Measurements from ENCODE around the gene GPX3.
A peak's percentile ranks its signal among the peaks of the same experiment; 100 is the strongest.

Gene GPX3

GRCh38 chr5:151072630-151073025, 52.2 kb downstream of the GPX3 start:
- TF ChIP-seq, protein P1, sequence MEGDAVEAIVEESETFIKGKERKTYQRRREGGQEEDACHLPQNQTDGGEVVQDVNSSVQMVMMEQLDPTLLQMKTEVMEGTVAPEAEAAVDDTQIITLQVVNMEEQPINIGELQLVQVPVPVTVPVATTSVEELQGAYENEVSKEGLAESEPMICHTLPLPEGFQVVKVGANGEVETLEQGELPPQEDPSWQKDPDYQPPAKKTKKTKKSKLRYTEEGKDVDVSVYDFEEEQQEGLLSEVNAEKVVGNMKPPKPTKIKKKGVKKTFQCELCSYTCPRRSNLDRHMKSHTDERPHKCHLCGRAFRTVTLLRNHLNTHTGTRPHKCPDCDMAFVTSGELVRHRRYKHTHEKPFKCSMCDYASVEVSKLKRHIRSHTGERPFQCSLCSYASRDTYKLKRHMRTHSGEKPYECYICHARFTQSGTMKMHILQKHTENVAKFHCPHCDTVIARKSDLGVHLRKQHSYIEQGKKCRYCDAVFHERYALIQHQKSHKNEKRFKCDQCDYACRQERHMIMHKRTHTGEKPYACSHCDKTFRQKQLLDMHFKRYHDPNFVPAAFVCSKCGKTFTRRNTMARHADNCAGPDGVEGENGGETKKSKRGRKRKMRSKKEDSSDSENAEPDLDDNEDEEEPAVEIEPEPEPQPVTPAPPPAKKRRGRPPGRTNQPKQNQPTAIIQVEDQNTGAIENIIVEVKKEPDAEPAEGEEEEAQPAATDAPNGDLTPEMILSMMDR (IDR thresholded peaks at IDR 0.05; ENCODE audit: low read depth, low read length, missing control alignments), result no peak
- Histone ChIP-seq H3K4me3 (ENCODE audit: low read depth, low read length) (no peak overlapping the region), H3K27ac (peak overlapping the region; percentile 57), H3K27me3 (replicated peaks) (no peaks in the 10 kb centered on the region), H3K36me3 (replicated peaks) (peaks cover 8% of the 10 kb centered on the region)
- DNase-seq, result peak; percentile 71
- in situ Hi-C loops (cut with HindIII; ENCODE audit: low pct_ligation_motif_present, low sequenced_read_pairs), result no loop called here

GRCh38 chr5:151073280-151073679, 52.9 kb downstream of the GPX3 start:
- in situ Hi-C loops (cut with HindIII; ENCODE audit: low pct_ligation_motif_present, low sequenced_read_pairs), result no loop called here
- TF ChIP-seq, protein P1 (IDR thresholded peaks at IDR 0.05; ENCODE audit: low read depth, low read length, missing control alignments), result no peak
- no peak for DNase-seq
- no peak overlapping the region for H3K4me3 ChIP-seq (ENCODE audit: low read depth, low read length)
- H3K36me3 ChIP-seq (replicated peaks), result peaks cover 5% of the 10 kb centered on the region
- peak overlapping the region; percentile 57 for H3K27ac ChIP-seq
- H3K27me3 ChIP-seq (replicated peaks), result no peaks in the 10 kb centered on the region

DNA sequence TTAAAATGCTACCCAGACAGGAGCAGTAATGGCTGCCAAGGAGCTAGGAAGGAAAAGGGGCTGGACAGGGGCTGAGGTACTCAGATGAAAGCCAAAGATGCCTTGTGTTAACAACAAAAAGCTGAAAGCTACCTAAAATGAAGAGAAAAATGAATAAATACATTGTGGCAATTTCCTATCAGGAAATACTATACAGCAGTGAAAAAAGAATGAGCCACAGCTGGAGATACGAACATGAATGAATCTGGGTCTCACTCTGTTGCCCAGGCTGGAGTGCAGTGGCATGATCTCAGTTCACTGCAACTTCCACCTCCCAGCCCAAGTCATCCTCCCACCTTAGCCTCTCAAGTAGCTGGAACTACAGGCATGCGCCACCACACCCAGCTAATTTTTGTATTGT, 54.2 kb downstream of the GPX3 start:
- H3K4me3 ChIP-seq (ENCODE audit: low read depth, low read length), result no peak overlapping the region
- in situ Hi-C loops (cut with HindIII; ENCODE audit: low pct_ligation_motif_present, low sequenced_read_pairs), result no loop called here
- TF ChIP-seq, protein P1 (IDR thresholded peaks at IDR 0.05; ENCODE audit: low read depth, low read length, missing control alignments), result no peak
- no peaks in the 10 kb centered on the region for H3K27me3 ChIP-seq (replicated peaks)
- H3K27ac ChIP-seq, result no peak overlapping the region
- no peak for DNase-seq
- peaks cover 7% of the 10 kb centered on the region for H3K36me3 ChIP-seq (replicated peaks)

- in situ Hi-C loops (cut with HindIII; ENCODE audit: low pct_ligation_motif_present, low sequenced_read_pairs), result no loop called here
- Histone ChIP-seq H3K27ac (peak overlapping the region; percentile 32), H3K4me3 (ENCODE audit: low read depth, low read length) (no peak overlapping the region), H3K36me3 (replicated peaks) (peaks cover 7% of the 10 kb centered on the region), H3K27me3 (replicated peaks) (no peaks in the 10 kb centered on the region)
- DNase-seq, result peak; percentile 49
- TF ChIP-seq, protein P1 (IDR thresholded peaks at IDR 0.05; ENCODE audit: low read depth, low read length, missing control alignments), result no peak
Observed at GRCh38 chr5:151075698-151076331, 55.4 kb downstream of the GPX3 start.

DNA sequence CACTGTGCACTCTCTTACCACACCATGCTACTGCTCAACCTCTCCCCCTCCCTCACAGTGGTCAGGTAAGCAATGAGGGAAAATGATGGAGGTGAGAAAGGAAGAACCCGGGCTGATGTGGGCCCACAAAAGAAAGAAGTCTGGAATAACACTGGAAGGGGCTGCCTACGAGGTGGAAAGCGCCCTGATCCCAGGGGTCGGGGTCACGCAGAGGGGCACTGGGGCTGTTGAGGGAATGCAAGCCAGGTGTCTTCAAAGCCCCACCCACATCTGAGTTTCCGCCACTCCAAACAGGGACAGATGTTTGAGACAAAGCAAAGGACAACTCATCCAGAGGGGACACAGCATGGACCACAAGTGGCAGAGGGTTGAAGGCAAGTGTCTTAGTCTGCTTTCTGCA, 56.2 kb downstream of the GPX3 start:
- Histone ChIP-seq H3K36me3 (replicated peaks) (peaks cover 7% of the 10 kb centered on the region), H3K27me3 (replicated peaks) (no peaks in the 10 kb centered on the region), H3K27ac (no peak overlapping the region), H3K4me3 (ENCODE audit: low read depth, low read length) (no peak overlapping the region)
- no peak for DNase-seq
- TF ChIP-seq, protein P1 (IDR thresholded peaks at IDR 0.05; ENCODE audit: low read depth, low read length, missing control alignments), result no peak
- in situ Hi-C loops (cut with HindIII; ENCODE audit: low pct_ligation_motif_present, low sequenced_read_pairs), result no loop called here

GRCh38 chr5:151077419-151077818, 57.0 kb downstream of the GPX3 start:
- no peak for DNase-seq
- Histone ChIP-seq H3K27ac (no peak overlapping the region), H3K27me3 (replicated peaks) (no peaks in the 10 kb centered on the region), H3K4me3 (ENCODE audit: low read depth, low read length) (no peak overlapping the region), H3K36me3 (replicated peaks) (peaks cover 7% of the 10 kb centered on the region)
- TF ChIP-seq, protein P1 (IDR thresholded peaks at IDR 0.05; ENCODE audit: low read depth, low read length, missing control alignments), result no peak
- in situ Hi-C loops (cut with HindIII; ENCODE audit: low pct_ligation_motif_present, low sequenced_read_pairs), result no loop called here

All from brain microvascular endothelial cell (primary cell).